ENCODE measurements around the gene ADAMTS1. TPM values are rescaled to one million over a fixed set of nuclear protein-coding genes. Genes with fewer than 3 reads are reported as not detected.

Gene ADAMTS1
- total RNA-seq, 1 donor from 2014 or later: 241 TPM

- TF ChIP-seq CTCF (IDR thresholded peaks at IDR 0.05): no peak
- no peak for TF ChIP-seq POLR2A (IDR thresholded peaks at IDR 0.05)
- TF ChIP-seq POLR2AphosphoS5 (IDR thresholded peaks at IDR 0.05; ENCODE audit: insufficient read depth in 1 of 2, low read depth in 1 of 2): no peak
- Histone ChIP-seq H3K4me1 (no peaks in the 10 kb centered on the region), H3K27ac (no peak overlapping the region), H3K36me3 (no peaks in the 10 kb centered on the region), H3K4me3 (no peak overlapping the region), H3K27me3 (no peaks in the 10 kb centered on the region), H3K9me3 (no peaks in the 10 kb centered on the region)
- intact Hi-C loops (cut with DNase I): no loop called here
- DNase-seq (ENCODE audit: extremely low spot score in 2 of 2): no peak
These were observed 39.2 kb upstream of the ADAMTS1 start for GRCh38 chr21:26884436-26884835.

GRCh38 chr21:26883768-26884167 lies 38.6 kb upstream of the ADAMTS1 start:
- Histone ChIP-seq H3K4me1 (no peaks in the 10 kb centered on the region), H3K9me3 (no peaks in the 10 kb centered on the region), H3K36me3 (no peaks in the 10 kb centered on the region), H3K27ac (no peak overlapping the region), H3K4me3 (no peak overlapping the region), H3K27me3 (no peaks in the 10 kb centered on the region)
- intact Hi-C loops (cut with DNase I): no loop called here
- DNase-seq (ENCODE audit: extremely low spot score in 2 of 2): no peak
- TF ChIP-seq CTCF (IDR thresholded peaks at IDR 0.05) (no peak), POLR2AphosphoS5 (IDR thresholded peaks at IDR 0.05; ENCODE audit: insufficient read depth in 1 of 2, low read depth in 1 of 2) (no peak), POLR2A (IDR thresholded peaks at IDR 0.05) (no peak)

GRCh38 chr21:26881504-26882228 lies 36.5 kb upstream of the ADAMTS1 start:
- Histone ChIP-seq H3K27me3 (no peaks in the 10 kb centered on the region), H3K9me3 (no peaks in the 10 kb centered on the region), H3K36me3 (no peaks in the 10 kb centered on the region), H3K4me1 (no peaks in the 10 kb centered on the region), H3K4me3 (no peak overlapping the region), H3K27ac (no peak overlapping the region)
- intact Hi-C loops (cut with DNase I): no loop called here
- no peak for DNase-seq (ENCODE audit: extremely low spot score in 2 of 2)
- TF ChIP-seq CTCF (IDR thresholded peaks at IDR 0.05): peak in 2 of 3 experiments; percentile 7 to 15
- no peak for TF ChIP-seq POLR2AphosphoS5 (IDR thresholded peaks at IDR 0.05; ENCODE audit: insufficient read depth in 1 of 2, low read depth in 1 of 2)
- no peak for TF ChIP-seq POLR2A (IDR thresholded peaks at IDR 0.05)

- intact Hi-C loops (cut with DNase I): no loop called here
- DNase-seq (ENCODE audit: extremely low spot score in 2 of 2): no peak
- Histone ChIP-seq H3K4me1 (no peaks in the 10 kb centered on the region), H3K36me3 (no peaks in the 10 kb centered on the region), H3K4me3 (no peak overlapping the region), H3K9me3 (peaks cover 4% of the 10 kb centered on the region), H3K27me3 (no peaks in the 10 kb centered on the region), H3K27ac (no peak overlapping the region)
- no peak for TF ChIP-seq POLR2A (IDR thresholded peaks at IDR 0.05)
- TF ChIP-seq POLR2AphosphoS5 (IDR thresholded peaks at IDR 0.05; ENCODE audit: insufficient read depth in 1 of 2, low read depth in 1 of 2): no peak
- no peak for TF ChIP-seq CTCF (IDR thresholded peaks at IDR 0.05)
These were observed 31.8 kb upstream of the ADAMTS1 start for GRCh38 chr21:26877018-26877417.

- intact Hi-C loops (cut with DNase I): no loop called here
- no peaks in the 10 kb centered on the region for H3K4me1 ChIP-seq
- no peak overlapping the region for H3K4me3 ChIP-seq
- no peak for DNase-seq (ENCODE audit: extremely low spot score in 2 of 2)
- H3K27me3 ChIP-seq: no peaks in the 10 kb centered on the region
- H3K9me3 ChIP-seq: peaks cover 4% of the 10 kb centered on the region
- no peak overlapping the region for H3K27ac ChIP-seq
- TF ChIP-seq CTCF (IDR thresholded peaks at IDR 0.05) (no peak), POLR2A (IDR thresholded peaks at IDR 0.05) (no peak), POLR2AphosphoS5 (IDR thresholded peaks at IDR 0.05; ENCODE audit: insufficient read depth in 1 of 2, low read depth in 1 of 2) (no peak)
- no peaks in the 10 kb centered on the region for H3K36me3 ChIP-seq
These were observed 29.1 kb upstream of the ADAMTS1 start for GRCh38 chr21:26874347-26874746.

All from vagina (tissue), 2 donors.